GM12873 (cell line): ENCODE data around the gene CCDC192.

ENCODE experiments used
- TF ChIP-seq, protein P1 (sequence below): IDR thresholded peaks from 2 replicates; pipeline ENCODE4 v1.5.1; 2012; ENCODE audit warnings: low read depth, mild to moderate bottlenecking, moderate library complexity, low read length, control low read depth; ENCODE audit not compliant: insufficient read depth; ENCODE audit errors: missing control alignments

The CCDC192 gene

DNA sequence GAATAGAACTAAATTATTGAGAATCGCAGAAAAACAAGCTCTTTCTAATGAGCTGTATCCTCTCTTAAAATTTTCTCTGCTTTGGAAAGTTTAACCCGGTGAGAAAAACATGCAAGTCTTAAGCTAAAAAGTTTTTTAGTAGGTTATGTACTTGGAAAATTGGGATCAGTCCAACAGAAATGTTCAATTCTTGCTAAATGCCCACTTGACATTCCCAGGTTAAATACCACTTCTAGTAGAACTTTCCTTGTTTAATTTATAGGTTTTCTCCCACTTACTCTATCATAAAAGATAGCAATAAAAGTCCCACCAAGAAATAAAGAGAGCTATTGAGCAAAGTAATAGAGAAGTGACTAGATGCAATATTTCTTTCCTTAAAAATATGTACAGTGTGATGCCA, 157.1 kb downstream of the CCDC192 start:
- TF ChIP-seq, protein P1, sequence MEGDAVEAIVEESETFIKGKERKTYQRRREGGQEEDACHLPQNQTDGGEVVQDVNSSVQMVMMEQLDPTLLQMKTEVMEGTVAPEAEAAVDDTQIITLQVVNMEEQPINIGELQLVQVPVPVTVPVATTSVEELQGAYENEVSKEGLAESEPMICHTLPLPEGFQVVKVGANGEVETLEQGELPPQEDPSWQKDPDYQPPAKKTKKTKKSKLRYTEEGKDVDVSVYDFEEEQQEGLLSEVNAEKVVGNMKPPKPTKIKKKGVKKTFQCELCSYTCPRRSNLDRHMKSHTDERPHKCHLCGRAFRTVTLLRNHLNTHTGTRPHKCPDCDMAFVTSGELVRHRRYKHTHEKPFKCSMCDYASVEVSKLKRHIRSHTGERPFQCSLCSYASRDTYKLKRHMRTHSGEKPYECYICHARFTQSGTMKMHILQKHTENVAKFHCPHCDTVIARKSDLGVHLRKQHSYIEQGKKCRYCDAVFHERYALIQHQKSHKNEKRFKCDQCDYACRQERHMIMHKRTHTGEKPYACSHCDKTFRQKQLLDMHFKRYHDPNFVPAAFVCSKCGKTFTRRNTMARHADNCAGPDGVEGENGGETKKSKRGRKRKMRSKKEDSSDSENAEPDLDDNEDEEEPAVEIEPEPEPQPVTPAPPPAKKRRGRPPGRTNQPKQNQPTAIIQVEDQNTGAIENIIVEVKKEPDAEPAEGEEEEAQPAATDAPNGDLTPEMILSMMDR = no peak

GRCh38 chr5:127863161-127863560, 160.0 kb downstream of the CCDC192 start:
- TF ChIP-seq, protein P1 = no peak

- TF ChIP-seq, protein P1 = no peak
These were observed 160.6 kb downstream of the CCDC192 start for GRCh38 chr5:127863610-127864395.

DNA sequence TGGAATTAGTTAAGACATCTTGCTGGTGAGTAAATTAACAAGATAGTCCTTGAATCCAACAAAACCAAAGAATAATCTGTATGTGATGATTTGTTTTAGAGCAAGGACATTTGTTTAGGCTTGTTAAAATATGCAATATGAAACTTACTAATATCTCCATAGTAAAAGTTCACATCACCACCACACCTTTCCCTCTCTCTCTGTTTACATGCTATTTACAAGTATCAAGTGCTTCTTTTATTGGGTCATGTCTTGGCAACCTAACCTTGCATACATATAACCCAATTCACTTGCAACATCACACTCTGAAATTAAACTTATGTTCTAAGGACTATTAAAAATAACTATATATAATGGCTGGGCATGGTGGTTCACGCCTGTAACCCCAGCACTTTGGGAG, 161.3 kb downstream of the CCDC192 start:
- TF ChIP-seq, protein P1 = no peak

- TF ChIP-seq, protein P1 = peak; percentile 45
These were observed 162.1 kb downstream of the CCDC192 start for GRCh38 chr5:127865273-127865672.

DNA sequence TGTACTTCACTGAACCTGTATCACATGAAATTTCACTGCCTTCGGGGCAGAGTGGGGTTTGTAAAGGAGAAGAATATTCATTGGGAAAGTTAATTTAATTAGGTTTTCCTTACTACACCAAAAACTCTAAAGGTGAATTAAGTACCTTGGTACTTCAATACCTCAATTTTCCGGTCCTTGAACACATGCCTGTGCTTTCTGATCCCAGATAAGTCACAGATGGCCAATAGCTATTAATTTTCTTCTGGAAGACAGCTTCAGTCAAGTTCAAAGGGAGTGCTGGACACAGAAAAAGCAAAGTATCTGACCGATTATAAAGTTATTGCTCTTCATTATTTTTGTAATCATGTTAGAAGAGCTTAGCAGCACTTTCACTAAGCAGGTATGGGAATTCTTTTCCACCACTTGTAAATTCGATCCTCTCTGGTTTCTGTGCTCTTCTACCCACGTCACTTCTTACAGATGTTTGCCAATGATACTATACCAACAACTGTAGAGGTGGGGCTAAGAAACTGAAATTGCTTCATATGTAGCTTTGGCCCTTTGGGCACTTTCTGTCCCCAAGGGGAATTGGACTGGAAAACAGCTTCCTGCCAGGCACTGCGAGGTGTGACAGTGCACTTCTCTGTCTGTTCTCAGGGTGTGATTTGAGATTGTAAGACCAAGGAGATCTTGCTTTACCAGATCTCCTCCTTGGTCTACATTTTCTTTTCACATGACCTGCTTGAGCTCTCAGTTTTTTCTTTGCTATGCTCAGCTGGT, 164.0 kb downstream of the CCDC192 start:
- TF ChIP-seq, protein P1 = no peak

- TF ChIP-seq, protein P1 = no peak
These were observed 167.7 kb downstream of the CCDC192 start for GRCh38 chr5:127870914-127871313.
